HG03521 (cell line): ENCODE results near the gene ZCCHC12.

Experiments
- ATAC-seq: cut with Tn5 transposase; IDR thresholded peaks from one replicate; pipeline ENCODE4 v1.9.1; 2021; ENCODE audit warnings: mild to moderate bottlenecking, moderate library complexity; ENCODE audit not compliant: unreplicated experiment

ZCCHC12 gene

GRCh38 chrX:118865231-118865630 lies 41.6 kb downstream of the ZCCHC12 start:
- no peak for ATAC-seq

DNA sequence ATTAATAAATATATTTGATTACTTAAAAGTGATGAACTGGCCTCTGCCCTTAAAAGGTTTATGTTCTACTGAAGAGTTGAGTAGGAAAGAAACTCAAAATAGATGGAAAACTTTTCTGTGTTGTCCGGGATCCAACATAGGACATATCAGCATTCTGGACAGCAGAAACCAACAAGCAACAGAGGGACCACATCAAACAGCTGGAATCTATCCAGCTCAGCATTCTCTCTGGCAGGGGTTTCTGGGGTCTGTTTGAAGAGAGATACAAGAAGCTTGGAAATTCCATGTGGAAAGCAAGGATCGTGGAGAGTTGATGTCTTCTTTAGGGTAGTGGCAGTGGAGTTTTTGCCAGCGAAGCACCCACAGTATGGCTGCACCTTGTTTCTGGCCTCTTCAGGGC lies 43.6 kb downstream of the ZCCHC12 start:
- no peak for ATAC-seq

- no peak for ATAC-seq
These were observed 48.5 kb downstream of the ZCCHC12 start for GRCh38 chrX:118872102-118872566.
